Endothelial cell of umbilical vein (primary cell): ENCODE data around the gene A4GNT. TPM values are rescaled to one million over a fixed set of nuclear protein-coding genes. Genes with fewer than 3 reads are reported as not detected.

ENCODE experiments used
- BruUV-seq: library from RNA; stranded (reverse); fragments of 400-500 nt; replicated peaks from 2 replicates; lab custom pipeline; 2021; lab: Mats Ljungman, UMichigan
- CTCF ChIA-PET: fragments of 300-600, 350-600 bp; sonication (Branson Sonifier 250); formaldehyde crosslinking; loops from one replicate; lab custom pipeline; 2021; ENCODE audit warnings: antibody characterized with exemption, inconsistent platforms; lab: Charles Lee
- POLR2A ChIA-PET: fragments of 300-600, 350-600 bp; sonication (Branson Sonifier 250); formaldehyde crosslinking; loops from one replicate; lab custom pipeline; 2021; ENCODE audit warnings: antibody characterized with exemption, inconsistent platforms; lab: Charles Lee
- DNase-seq: peaks from one replicate; pipeline ENCODE4 v3.0.0-alpha.2; 2011; ENCODE audit warnings: low read depth, low spot score
- FAIRE-seq: peaks from 2 replicates; lab custom pipeline; 2011; peaks lifted over from hg19 to GRCh38; lab: Jason Lieb, UNC
- H2AFZ ChIP-seq: 2 replicates; pipeline ENCODE4 v1.6.0; 2012; ENCODE audit warnings: low read depth, low read length, control low read depth, inconsistent platforms
- H3K27ac ChIP-seq: 2 replicates; pipeline ENCODE4 v1.5.1; 2011; ENCODE audit warnings: low read depth, mild to moderate bottlenecking, control low read depth, low read length, moderate library complexity; ENCODE audit not compliant: insufficient read depth
- H3K27me3 ChIP-seq, 2 experiments: 2 replicates each; pipeline versions ENCODE4 v1.6.0 to v1.6.1; 2011; ENCODE audit warnings: low read length in 2 of 2, mixed read lengths in 1 of 2; ENCODE audit not compliant: control insufficient read depth in 2 of 2, insufficient read depth in 2 of 2
- H3K36me3 ChIP-seq, 2 experiments: 2 replicates in 1 of 2; 3 replicates in 1 of 2; pipeline ENCODE4 v1.5.1; 2011; ENCODE audit warnings: low read length in 2 of 2, mild to moderate bottlenecking in 1 of 2, moderate library complexity in 1 of 2; ENCODE audit not compliant: control insufficient read depth in 2 of 2, insufficient read depth in 2 of 2; ENCODE audit errors: extremely low read depth in 1 of 2
- H3K4me1 ChIP-seq: 3 replicates; pipeline ENCODE4 v1.5.1; 2011; ENCODE audit warnings: mild to moderate bottlenecking, low read length; ENCODE audit not compliant: control insufficient read depth, insufficient read depth; ENCODE audit errors: extremely low read depth
- H3K4me2 ChIP-seq: 2 replicates; pipeline ENCODE4 v1.6.1; 2011; ENCODE audit warnings: low read length, control low read depth, mixed read lengths; ENCODE audit not compliant: insufficient read depth
- H3K4me3 ChIP-seq, 3 experiments: fragments of 200-600 bp in 1 of 3; sonication (generic), shearing (Covaris generic) in 1 of 3; replicated peaks in 1 of 3; 2 replicates each; pipeline ENCODE4 v1.5.1; 2011 to 2016; ENCODE audit warnings: control low read depth in 3 of 3, low read length in 3 of 3, mild to moderate bottlenecking in 2 of 3, inconsistent platforms in 1 of 3, low read depth in 1 of 3, moderate library complexity in 1 of 3; ENCODE audit not compliant: insufficient read depth in 1 of 3
- H3K79me2 ChIP-seq: 2 replicates; pipeline ENCODE4 v1.6.0; 2012; ENCODE audit warnings: low read length, inconsistent platforms; ENCODE audit not compliant: control insufficient read depth, insufficient read depth
- H3K9ac ChIP-seq: replicated peaks from 2 replicates; pipeline ENCODE3; 2011; ENCODE audit warnings: low read length, control low read depth; ENCODE audit not compliant: insufficient read depth; ENCODE audit errors: extremely low read depth
- H3K9me1 ChIP-seq: replicated peaks from 3 replicates; pipeline ENCODE4 v1.6.0; 2011; ENCODE audit warnings: mild to moderate bottlenecking, low read length; ENCODE audit not compliant: control insufficient read depth, insufficient read depth; ENCODE audit errors: extremely low read depth
- H3K9me3 ChIP-seq: replicated peaks from 2 replicates; pipeline ENCODE4 v1.5.1; 2012; ENCODE audit warnings: low read length, inconsistent platforms; ENCODE audit not compliant: control insufficient read depth, insufficient read depth
- H4K20me1 ChIP-seq: replicated peaks from 2 replicates; pipeline ENCODE3; 2011; ENCODE audit warnings: mild to moderate bottlenecking, low read length; ENCODE audit not compliant: control insufficient read depth, insufficient read depth; ENCODE audit errors: extremely low read depth
- EZH2 ChIP-seq: IDR thresholded peaks from 2 replicates; pipeline ENCODE4 v1.6.1; 2012; ENCODE audit warnings: borderline replicate concordance, low read depth, mild to moderate bottlenecking, moderate library complexity, low read length, inconsistent platforms; ENCODE audit not compliant: severe bottlenecking
- FOS ChIP-seq: IDR thresholded peaks from 2 replicates; pipeline ENCODE4 v1.6.1; 2011; ENCODE audit warnings: mild to moderate bottlenecking, low read length, moderate library complexity, borderline replicate concordance; ENCODE audit not compliant: insufficient read depth
- GATA2 ChIP-seq: IDR thresholded peaks from 2 replicates; pipeline ENCODE4 v1.7.0; 2011; ENCODE audit warnings: low read depth, mild to moderate bottlenecking, moderate library complexity, mixed read lengths, low read length; ENCODE audit not compliant: insufficient read length, insufficient read depth
- JUN ChIP-seq: IDR thresholded peaks from 2 replicates; pipeline ENCODE4 v1.6.1; 2011; ENCODE audit warnings: borderline replicate concordance, low read depth; ENCODE audit not compliant: insufficient read length, insufficient read depth
- MYC ChIP-seq: IDR thresholded peaks from one replicate; pipeline ENCODE4 v1.6.1; 2011; ENCODE audit warnings: mild to moderate bottlenecking, low read depth, low read length
- POLR2A ChIP-seq: IDR thresholded peaks from 2 replicates; pipeline ENCODE4 v1.6.1; 2012; ENCODE audit warnings: low read depth, mild to moderate bottlenecking, control low read depth, low read length
- POLR2AphosphoS5 ChIP-seq: IDR thresholded peaks from 2 replicates; pipeline ENCODE4 v1.6.1; 2012; ENCODE audit warnings: low read depth, mild to moderate bottlenecking, control low read depth, low read length, moderate library complexity; ENCODE audit not compliant: insufficient read depth
- dilution Hi-C: fragments of 300-500 bp; cut with MboI; formaldehyde crosslinking; loops from one replicate; pipeline ENCODE4 v1.15.0; 2019; ENCODE audit warnings: low sequenced_read_pairs; ENCODE audit not compliant: extremely low pct_ligation_motif_present
- intact Hi-C: fragments of 100-400 bp; cut with micrococcal nuclease; formaldehyde crosslinking; loops from one replicate; pipeline ENCODE4 v1.10.0; 2022
- polyA plus RNA-seq, 4 experiments: library from polyadenylated mRNA; depleted of rRNA in 3 of 4; stranded (reverse) in 3 of 4; unstranded in 1 of 4; fragments of >200 nt; gene quantifications; 2 replicates each; pipeline versions ENCODE4 v1.2.1 to v1.2.3, GENCODE V29; 2011 to 2012; ENCODE audit warnings: missing spikeins in 1 of 4
- total RNA-seq: library from RNA; stranded (reverse); gene quantifications from 2 replicates; pipeline ENCODE4 v1.2.3, GENCODE V29; 2021
- TF ChIP-seq, protein P1 (sequence below), 2 donors: IDR thresholded peaks; 1 replicate in 1 of 2; 2 replicates in 1 of 2; pipeline ENCODE4 v1.5.1; 2011; ENCODE audit warnings: low read length in 2 of 2, mild to moderate bottlenecking in 2 of 2, moderate library complexity in 2 of 2, control low read depth in 1 of 2, inconsistent platforms in 1 of 2, low read depth in 1 of 2; ENCODE audit not compliant: insufficient read depth in 1 of 2; ENCODE audit errors: extremely low read depth in 1 of 2
- TF ChIP-seq, protein P2 (sequence below): IDR thresholded peaks from 2 replicates; pipeline ENCODE4 v1.6.1; 2011; ENCODE audit not compliant: insufficient read depth, insufficient read length

Gene A4GNT
- total and polyA plus RNA-seq, 2 donors (not counting 3 experiments of a cell fraction or from before 2014, with no cell fraction given) = not detected

GRCh38 chr3:138084196-138084595, 48.0 kb downstream of the A4GNT start:
- no peaks in the 10 kb centered on the region for H3K9me1 ChIP-seq
- no peaks in the 10 kb centered on the region for H3K79me2 ChIP-seq
- FAIRE-seq (no peak), DNase-seq (no peak)
- H3K9ac ChIP-seq = no peak overlapping the region
- TF ChIP-seq EZH2 (no peak), GATA2 (no peak), POLR2AphosphoS5 (no peak), POLR2A (no peak), MYC (no peak)
- TF ChIP-seq, protein P1, sequence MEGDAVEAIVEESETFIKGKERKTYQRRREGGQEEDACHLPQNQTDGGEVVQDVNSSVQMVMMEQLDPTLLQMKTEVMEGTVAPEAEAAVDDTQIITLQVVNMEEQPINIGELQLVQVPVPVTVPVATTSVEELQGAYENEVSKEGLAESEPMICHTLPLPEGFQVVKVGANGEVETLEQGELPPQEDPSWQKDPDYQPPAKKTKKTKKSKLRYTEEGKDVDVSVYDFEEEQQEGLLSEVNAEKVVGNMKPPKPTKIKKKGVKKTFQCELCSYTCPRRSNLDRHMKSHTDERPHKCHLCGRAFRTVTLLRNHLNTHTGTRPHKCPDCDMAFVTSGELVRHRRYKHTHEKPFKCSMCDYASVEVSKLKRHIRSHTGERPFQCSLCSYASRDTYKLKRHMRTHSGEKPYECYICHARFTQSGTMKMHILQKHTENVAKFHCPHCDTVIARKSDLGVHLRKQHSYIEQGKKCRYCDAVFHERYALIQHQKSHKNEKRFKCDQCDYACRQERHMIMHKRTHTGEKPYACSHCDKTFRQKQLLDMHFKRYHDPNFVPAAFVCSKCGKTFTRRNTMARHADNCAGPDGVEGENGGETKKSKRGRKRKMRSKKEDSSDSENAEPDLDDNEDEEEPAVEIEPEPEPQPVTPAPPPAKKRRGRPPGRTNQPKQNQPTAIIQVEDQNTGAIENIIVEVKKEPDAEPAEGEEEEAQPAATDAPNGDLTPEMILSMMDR (IDR thresholded peaks at IDR 0.05; ENCODE audit: extremely low read depth in 1 of 2, insufficient read depth in 1 of 2, low read depth in 1 of 2, low read length in 2 of 2) = no peak
- no peak overlapping the region for H3K4me3 ChIP-seq
- no TSS peak for BruUV-seq
- H3K27ac ChIP-seq = no peak overlapping the region
- CTCF ChIA-PET = interaction anchor here (2.6 kb wide), 1 partner anchor 32 kb away, joined by 11 read pairs; the partner anchor contains the start of gene DZIP1L
- no peaks in the 10 kb centered on the region for H3K4me1 ChIP-seq
- no peak overlapping the region for H3K4me2 ChIP-seq
- no peaks in the 10 kb centered on the region for H3K9me3 ChIP-seq
- no peaks in the 10 kb centered on the region for H4K20me1 ChIP-seq
- H2AFZ ChIP-seq = no peak overlapping the region
- intact Hi-C loops = no loop called here
- no peaks in the 10 kb centered on the region for H3K27me3 ChIP-seq
- dilution Hi-C loops = no loop called here
- POLR2A ChIA-PET = no interaction called here
- peaks cover 0 to 2% of the 10 kb centered on the region in 2 experiments for H3K36me3 ChIP-seq

- Histone ChIP-seq H3K9me3 (no peaks in the 10 kb centered on the region), H3K36me3 (peaks cover 0 to 2% of the 10 kb centered on the region in 2 experiments), H3K9ac (no peak overlapping the region), H3K4me2 (no peak overlapping the region), H3K4me1 (no peaks in the 10 kb centered on the region), H4K20me1 (no peaks in the 10 kb centered on the region), H3K79me2 (no peaks in the 10 kb centered on the region), H3K27ac (no peak overlapping the region), H2AFZ (no peak overlapping the region), H3K9me1 (no peaks in the 10 kb centered on the region), H3K27me3 (no peaks in the 10 kb centered on the region), H3K4me3 (no peak overlapping the region)
- no TSS peak for BruUV-seq
- DNase-seq (no peak), FAIRE-seq (no peak)
- ChIA-PET CTCF (interaction anchor here (0.6 to 2.6 kb wide), 6 partner anchors 12 to 36 kb away, joined by 3 to 11 read pairs (median 4); partner anchors contain the start of gene DZIP1L), POLR2A (no interaction called here)
- intact Hi-C loops = no loop called here
- dilution Hi-C loops = no loop called here
- TF ChIP-seq, protein P2, sequence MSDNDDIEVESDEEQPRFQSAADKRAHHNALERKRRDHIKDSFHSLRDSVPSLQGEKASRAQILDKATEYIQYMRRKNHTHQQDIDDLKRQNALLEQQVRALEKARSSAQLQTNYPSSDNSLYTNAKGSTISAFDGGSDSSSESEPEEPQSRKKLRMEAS = no peak
- no peak for TF ChIP-seq MYC
- TF ChIP-seq, protein P1 (IDR thresholded peaks at IDR 0.05; ENCODE audit: extremely low read depth in 1 of 2, insufficient read depth in 1 of 2, low read depth in 1 of 2, low read length in 2 of 2) = no peak
- no peak for TF ChIP-seq FOS
- TF ChIP-seq JUN = no peak
- no peak for TF ChIP-seq POLR2AphosphoS5
- no peak for TF ChIP-seq EZH2
- TF ChIP-seq GATA2 = no peak
- no peak for TF ChIP-seq POLR2A
Measured at GRCh38 chr3:138082992-138083386, 49.2 kb downstream of the A4GNT start.
